Breast epithelium (tissue), 3 donors: ENCODE results near the gene ZNF324.

Experiments
- POLR2A ChIP-seq: fragments of 450-650 bp; IDR thresholded peaks from one replicate; pipeline ENCODE4 v1.6.1; 2016; ENCODE audit warnings: antibody characterized with exemption, mild to moderate bottlenecking, moderate library complexity
- POLR2AphosphoS5 ChIP-seq, 3 donors: sonication (generic); formaldehyde crosslinking; IDR thresholded peaks; one replicate each; pipeline ENCODE4 v1.6.1; 2017; ENCODE audit warnings: antibody characterized with exemption in 3 of 3
- TF ChIP-seq, protein P1 (sequence below), 3 donors: fragments of 450-650 bp; IDR thresholded peaks; one replicate each; pipeline ENCODE4 v1.5.1; 2016 to 2017; ENCODE audit warnings: antibody characterized with exemption in 3 of 3, mild to moderate bottlenecking in 3 of 3, moderate library complexity in 3 of 3

DNA sequence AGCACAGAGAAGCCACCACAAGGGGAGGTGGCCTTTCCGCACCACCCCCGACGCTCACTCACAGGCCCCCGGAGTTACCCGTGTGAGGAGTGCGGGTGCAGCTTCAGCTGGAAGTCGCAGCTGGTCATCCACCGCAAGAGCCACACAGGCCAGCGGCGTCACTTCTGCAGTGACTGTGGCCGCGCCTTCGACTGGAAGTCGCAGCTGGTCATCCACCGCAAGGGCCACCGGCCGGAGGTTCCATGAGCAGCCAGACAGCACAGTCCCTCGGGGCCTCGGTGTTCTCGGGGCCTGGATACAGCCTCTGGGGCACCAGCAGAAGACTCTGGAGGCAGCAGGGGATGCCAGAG lies 13.6 kb downstream of the ZNF324 start:
- TF ChIP-seq POLR2A (no peak), POLR2AphosphoS5 (IDR thresholded peaks at IDR 0.05) (no peak)
- TF ChIP-seq, protein P1, sequence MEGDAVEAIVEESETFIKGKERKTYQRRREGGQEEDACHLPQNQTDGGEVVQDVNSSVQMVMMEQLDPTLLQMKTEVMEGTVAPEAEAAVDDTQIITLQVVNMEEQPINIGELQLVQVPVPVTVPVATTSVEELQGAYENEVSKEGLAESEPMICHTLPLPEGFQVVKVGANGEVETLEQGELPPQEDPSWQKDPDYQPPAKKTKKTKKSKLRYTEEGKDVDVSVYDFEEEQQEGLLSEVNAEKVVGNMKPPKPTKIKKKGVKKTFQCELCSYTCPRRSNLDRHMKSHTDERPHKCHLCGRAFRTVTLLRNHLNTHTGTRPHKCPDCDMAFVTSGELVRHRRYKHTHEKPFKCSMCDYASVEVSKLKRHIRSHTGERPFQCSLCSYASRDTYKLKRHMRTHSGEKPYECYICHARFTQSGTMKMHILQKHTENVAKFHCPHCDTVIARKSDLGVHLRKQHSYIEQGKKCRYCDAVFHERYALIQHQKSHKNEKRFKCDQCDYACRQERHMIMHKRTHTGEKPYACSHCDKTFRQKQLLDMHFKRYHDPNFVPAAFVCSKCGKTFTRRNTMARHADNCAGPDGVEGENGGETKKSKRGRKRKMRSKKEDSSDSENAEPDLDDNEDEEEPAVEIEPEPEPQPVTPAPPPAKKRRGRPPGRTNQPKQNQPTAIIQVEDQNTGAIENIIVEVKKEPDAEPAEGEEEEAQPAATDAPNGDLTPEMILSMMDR (IDR thresholded peaks at IDR 0.05): no peak
